MG63 (cell line): ENCODE data around the gene HSPA13. TPM values are rescaled to one million over a fixed set of nuclear protein-coding genes. Genes with fewer than 3 reads are reported as not detected.
"Not testable (repeated sequence)": the region's sequence is repeated elsewhere in the genome, so short reads cannot be mapped to it uniquely, and the experiment has no call there.

Source experiments
- DNase-seq: peaks from one replicate; pipeline ENCODE4 v3.0.0-alpha.2; 2020
- H3K27me3 ChIP-seq: fragments of 250-450 bp; sonication (Bioruptor Pico); 2 replicates; pipeline ENCODE4 v1.5.1; 2020; ENCODE audit warnings: mild to moderate bottlenecking, moderate library complexity
- H3K36me3 ChIP-seq: fragments of 250-450 bp; sonication (Bioruptor Pico); 2 replicates; pipeline ENCODE4 v1.5.1; 2020; ENCODE audit warnings: mild to moderate bottlenecking, moderate library complexity
- H3K4me3 ChIP-seq: fragments of 250-450 bp; sonication (Bioruptor Pico); 2 replicates; pipeline ENCODE4 v1.5.1; 2020; ENCODE audit warnings: mild to moderate bottlenecking, moderate library complexity
- H3K9me3 ChIP-seq: fragments of 250-450 bp; sonication (Bioruptor Pico); 2 replicates; pipeline ENCODE4 v1.5.1; 2020; ENCODE audit warnings: mild to moderate bottlenecking, moderate library complexity
- total RNA-seq: library from RNA; depleted of rRNA; stranded (reverse); fragments of >200 nt; shearing (Covaris generic); gene quantifications from 2 replicates; pipeline ENCODE4 v1.2.3, GENCODE V29; 2014; ENCODE audit warnings: low replicate concordance; rRNA removed

Gene HSPA13
- total RNA-seq, 1 experiment from 2014 or later: 16.0 TPM

GRCh38 chr21:14354515-14354914 lies 28.4 kb downstream of the HSPA13 start:
- no peak for DNase-seq
- Histone ChIP-seq H3K9me3 (no peaks in the 10 kb centered on the region), H3K27me3 (peaks cover 6% of the 10 kb centered on the region), H3K36me3 (no peaks in the 10 kb centered on the region), H3K4me3 (no peak overlapping the region)

- Histone ChIP-seq H3K4me3 (no peak overlapping the region), H3K36me3 (no peaks in the 10 kb centered on the region), H3K27me3 (peaks cover 7% of the 10 kb centered on the region), H3K9me3 (no peaks in the 10 kb centered on the region)
- DNase-seq: no peak
These were observed 29.2 kb downstream of the HSPA13 start for GRCh38 chr21:14353726-14354125.

GRCh38 chr21:14353231-14353630 lies 29.7 kb downstream of the HSPA13 start:
- DNase-seq: no peak
- Histone ChIP-seq H3K27me3 (peaks cover 7% of the 10 kb centered on the region), H3K4me3 (no peak overlapping the region), H3K36me3 (no peaks in the 10 kb centered on the region), H3K9me3 (no peaks in the 10 kb centered on the region)

GRCh38 chr21:14327346-14327745 lies 55.6 kb downstream of the HSPA13 start:
- H3K4me3 ChIP-seq, H3K36me3 ChIP-seq, H3K27me3 ChIP-seq, H3K9me3 ChIP-seq, DNase-seq: not testable (repeated sequence)

GRCh38 chr21:14325595-14325994 lies 57.4 kb downstream of the HSPA13 start:
- no peak for DNase-seq
- H3K4me3 ChIP-seq: no peak overlapping the region
- H3K27me3 ChIP-seq: no peaks in the 10 kb centered on the region; the same call in 1 of the 2 replicates

More at GRCh38 chr21:14325595-14325994, 57.4 kb downstream of the HSPA13 start:
- H3K9me3 ChIP-seq: no peaks in the 10 kb centered on the region
- no peaks in the 10 kb centered on the region for H3K36me3 ChIP-seq

Other genes with a start within 250 kb of the HSPA13 start
- gene LIPI, start 172.2 kb downstream of the HSPA13 start, total RNA-seq: not detected in 2 replicates
- 1.3 and 5.4 TPM in 2 replicates for gene RBM11, start 167.0 kb downstream of the HSPA13 start, total RNA-seq
- gene SAMSN1, start 163.2 kb upstream of the HSPA13 start, total RNA-seq: not detected in 2 replicates